Panc1 (cell line): Measurements from ENCODE around the gene CEND1. TPM values are rescaled to one million over a fixed set of nuclear protein-coding genes. Genes with fewer than 3 reads are reported as not detected.

ENCODE experiments used
- ATAC-seq: fragments of 200-7000 bp; cut with Tn5 transposase; 2 replicates; pipeline ENCODE4 v1.9.1; 2020; ENCODE audit warnings: mild to moderate bottlenecking, moderate library complexity
- BruUV-seq: library from RNA; stranded (reverse); fragments of 400-500 nt; replicated peaks from 2 replicates; lab custom pipeline; 2021; lab: Mats Ljungman, UMichigan
- CTCF ChIA-PET: fragments of 300-600 bp; sonication (Branson Sonifier 250); formaldehyde crosslinking; loops from one replicate; lab custom pipeline; 2022; ENCODE audit warnings: antibody characterized with exemption; lab: Charles Lee
- POLR2A ChIA-PET: fragments of 300-600 bp; sonication (Branson Sonifier 250); formaldehyde crosslinking; loops from one replicate; lab custom pipeline; 2022; ENCODE audit warnings: antibody characterized with exemption; lab: Charles Lee
- DNase-seq: peaks from one replicate; pipeline ENCODE4 v3.0.0-alpha.2; 2010; ENCODE audit warnings: low read depth, low spot score
- H3K27ac ChIP-seq: 2 replicates; pipeline ENCODE4 v1.5.1; 2011; ENCODE audit warnings: mild to moderate bottlenecking, low read length, inconsistent platforms
- H3K27me3 ChIP-seq: fragments of 200-500 bp; sonication (Bioruptor generic); 2 replicates; pipeline ENCODE4 v1.6.0; 2014; ENCODE audit warnings: low read length, inconsistent platforms; ENCODE audit not compliant: control insufficient read depth, insufficient read depth
- H3K36me3 ChIP-seq: fragments of 200-500 bp; sonication (Bioruptor generic); 2 replicates; pipeline ENCODE4 v1.5.1; 2014; ENCODE audit warnings: inconsistent platforms, mild to moderate bottlenecking, low read length, moderate library complexity; ENCODE audit not compliant: control insufficient read depth, insufficient read depth
- H3K4me1 ChIP-seq: 2 replicates; pipeline ENCODE4 v1.5.1; 2011; ENCODE audit warnings: inconsistent platforms, mild to moderate bottlenecking, low read length, moderate library complexity; ENCODE audit not compliant: control insufficient read depth, insufficient read depth
- H3K4me3 ChIP-seq, 2 experiments: 2 replicates each; pipeline ENCODE4 v1.5.1; 2011 to 2012; ENCODE audit warnings: low read depth in 2 of 2, low read length in 2 of 2, mild to moderate bottlenecking in 2 of 2, inconsistent platforms in 1 of 2, moderate library complexity in 1 of 2
- H3K9me3 ChIP-seq: fragments of 200-500 bp; sonication (Bioruptor generic); 2 replicates; pipeline ENCODE4 v1.5.1; 2014; ENCODE audit warnings: low read depth, mild to moderate bottlenecking, inconsistent platforms, low read length, moderate library complexity; ENCODE audit not compliant: control insufficient read depth, insufficient read depth
- POLR2AphosphoS5 ChIP-seq: IDR thresholded peaks from 2 replicates; pipeline ENCODE4 v1.6.1; 2012; ENCODE audit warnings: mild to moderate bottlenecking, low read depth, low read length, moderate library complexity
- SIN3A ChIP-seq: IDR thresholded peaks from 2 replicates; pipeline ENCODE4 v1.6.1; 2012; ENCODE audit warnings: low read depth, mild to moderate bottlenecking, low read length, moderate library complexity, borderline replicate concordance; ENCODE audit not compliant: insufficient read depth
- TCF7L2 ChIP-seq: IDR thresholded peaks from 2 replicates; pipeline ENCODE4 v1.6.1; 2011; ENCODE audit warnings: mild to moderate bottlenecking, low read depth, low read length, inconsistent platforms
- in situ Hi-C: cut with HindIII; loops from 2 replicates; pipeline ENCODE4 v1.10.0; 2016; ENCODE audit warnings: low sequenced_read_pairs, low pct_unique_long_range_greater_than_20kb
- intact Hi-C: fragments of 100-400 bp; cut with micrococcal nuclease; formaldehyde crosslinking; loops from one replicate; pipeline ENCODE4 v1.10.0; 2022; ENCODE audit not compliant: unreplicated experiment
- total RNA-seq: library from RNA; stranded (reverse); gene quantifications from one replicate; pipeline ENCODE4 v1.2.1, GENCODE V29; 2021; ENCODE audit not compliant: unreplicated experiment
- TF ChIP-seq, protein P1 (sequence below), 2 experiments: IDR thresholded peaks; 2 replicates each; pipeline ENCODE4 v1.6.1; 2011 to 2012; ENCODE audit warnings: low read depth in 2 of 2, control low read depth in 1 of 2, low read length in 1 of 2, mild to moderate bottlenecking in 1 of 2, moderate library complexity in 1 of 2; ENCODE audit not compliant: insufficient read depth in 1 of 2
- TF ChIP-seq, protein P2 (sequence below): fragments of 450-650 bp; IDR thresholded peaks from 2 replicates; pipeline ENCODE4 v1.5.1; 2017; ENCODE audit warnings: mild to moderate bottlenecking

The CEND1 gene
- total RNA-seq, 1 experiment from 2014 or later = 15.9 TPM

DNA sequence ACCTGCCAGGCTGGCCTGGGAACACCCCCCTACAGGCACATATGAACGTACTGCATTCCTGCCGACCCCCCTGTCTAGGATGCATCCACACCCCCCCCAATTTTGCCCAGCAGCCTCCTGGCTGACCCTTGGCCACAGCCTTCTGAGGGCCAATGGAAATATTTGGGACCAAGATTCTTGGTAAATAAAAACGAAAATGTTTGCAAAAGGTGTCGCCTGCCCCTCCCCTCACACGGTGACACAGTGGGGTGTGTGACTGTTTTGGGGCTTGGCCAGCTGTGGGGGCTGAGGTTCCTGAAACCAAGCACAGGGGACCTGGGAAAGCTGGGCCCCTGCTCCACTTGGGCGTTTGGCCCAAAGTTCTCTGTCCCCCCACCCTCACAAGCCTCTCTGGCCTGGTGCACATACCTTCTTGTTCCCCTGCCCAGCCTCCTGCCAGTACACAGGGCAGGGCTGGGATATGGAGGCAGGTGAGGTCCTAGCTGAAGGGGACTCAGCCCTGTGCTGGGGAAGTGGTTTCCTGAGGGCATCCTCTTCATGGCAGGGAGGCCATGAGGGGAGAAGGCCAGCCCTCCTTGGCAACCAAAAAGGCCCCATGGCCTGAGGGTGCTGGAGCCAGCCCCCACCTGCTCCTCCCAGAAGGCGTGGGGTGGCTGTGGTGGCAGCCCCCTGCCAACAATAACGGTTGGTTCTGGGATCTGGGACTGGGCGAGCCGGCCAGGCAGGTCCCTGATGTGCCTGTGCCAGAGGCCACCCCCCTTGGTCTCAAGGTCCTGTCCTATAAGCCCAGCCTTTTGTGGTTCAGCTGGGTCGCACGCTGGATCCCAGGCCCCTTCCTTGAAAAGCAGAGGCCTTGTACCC is 35.7 kb upstream of the CEND1 start:
- no peak for DNase-seq
- Histone ChIP-seq H3K4me1 (peaks cover 71% of the 10 kb centered on the region), H3K27me3 (no peaks in the 10 kb centered on the region), H3K4me3 (no peak overlapping the region), H3K36me3 (0 out of 2 replicates have a peak, but pooled peaks cover 2% of the 10 kb centered on the region), H3K27ac (peak overlapping the region; percentile 90), H3K9me3 (no peaks in the 10 kb centered on the region)
- no peak for ATAC-seq
- TF ChIP-seq, protein P1, sequence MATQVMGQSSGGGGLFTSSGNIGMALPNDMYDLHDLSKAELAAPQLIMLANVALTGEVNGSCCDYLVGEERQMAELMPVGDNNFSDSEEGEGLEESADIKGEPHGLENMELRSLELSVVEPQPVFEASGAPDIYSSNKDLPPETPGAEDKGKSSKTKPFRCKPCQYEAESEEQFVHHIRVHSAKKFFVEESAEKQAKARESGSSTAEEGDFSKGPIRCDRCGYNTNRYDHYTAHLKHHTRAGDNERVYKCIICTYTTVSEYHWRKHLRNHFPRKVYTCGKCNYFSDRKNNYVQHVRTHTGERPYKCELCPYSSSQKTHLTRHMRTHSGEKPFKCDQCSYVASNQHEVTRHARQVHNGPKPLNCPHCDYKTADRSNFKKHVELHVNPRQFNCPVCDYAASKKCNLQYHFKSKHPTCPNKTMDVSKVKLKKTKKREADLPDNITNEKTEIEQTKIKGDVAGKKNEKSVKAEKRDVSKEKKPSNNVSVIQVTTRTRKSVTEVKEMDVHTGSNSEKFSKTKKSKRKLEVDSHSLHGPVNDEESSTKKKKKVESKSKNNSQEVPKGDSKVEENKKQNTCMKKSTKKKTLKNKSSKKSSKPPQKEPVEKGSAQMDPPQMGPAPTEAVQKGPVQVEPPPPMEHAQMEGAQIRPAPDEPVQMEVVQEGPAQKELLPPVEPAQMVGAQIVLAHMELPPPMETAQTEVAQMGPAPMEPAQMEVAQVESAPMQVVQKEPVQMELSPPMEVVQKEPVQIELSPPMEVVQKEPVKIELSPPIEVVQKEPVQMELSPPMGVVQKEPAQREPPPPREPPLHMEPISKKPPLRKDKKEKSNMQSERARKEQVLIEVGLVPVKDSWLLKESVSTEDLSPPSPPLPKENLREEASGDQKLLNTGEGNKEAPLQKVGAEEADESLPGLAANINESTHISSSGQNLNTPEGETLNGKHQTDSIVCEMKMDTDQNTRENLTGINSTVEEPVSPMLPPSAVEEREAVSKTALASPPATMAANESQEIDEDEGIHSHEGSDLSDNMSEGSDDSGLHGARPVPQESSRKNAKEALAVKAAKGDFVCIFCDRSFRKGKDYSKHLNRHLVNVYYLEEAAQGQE (IDR thresholded peaks at IDR 0.05; ENCODE audit: insufficient read depth in 1 of 2, low read depth in 2 of 2, low read length in 1 of 2) = no peak
- no peak for TF ChIP-seq TCF7L2
- no peak for TF ChIP-seq SIN3A
- TF ChIP-seq, protein P2, sequence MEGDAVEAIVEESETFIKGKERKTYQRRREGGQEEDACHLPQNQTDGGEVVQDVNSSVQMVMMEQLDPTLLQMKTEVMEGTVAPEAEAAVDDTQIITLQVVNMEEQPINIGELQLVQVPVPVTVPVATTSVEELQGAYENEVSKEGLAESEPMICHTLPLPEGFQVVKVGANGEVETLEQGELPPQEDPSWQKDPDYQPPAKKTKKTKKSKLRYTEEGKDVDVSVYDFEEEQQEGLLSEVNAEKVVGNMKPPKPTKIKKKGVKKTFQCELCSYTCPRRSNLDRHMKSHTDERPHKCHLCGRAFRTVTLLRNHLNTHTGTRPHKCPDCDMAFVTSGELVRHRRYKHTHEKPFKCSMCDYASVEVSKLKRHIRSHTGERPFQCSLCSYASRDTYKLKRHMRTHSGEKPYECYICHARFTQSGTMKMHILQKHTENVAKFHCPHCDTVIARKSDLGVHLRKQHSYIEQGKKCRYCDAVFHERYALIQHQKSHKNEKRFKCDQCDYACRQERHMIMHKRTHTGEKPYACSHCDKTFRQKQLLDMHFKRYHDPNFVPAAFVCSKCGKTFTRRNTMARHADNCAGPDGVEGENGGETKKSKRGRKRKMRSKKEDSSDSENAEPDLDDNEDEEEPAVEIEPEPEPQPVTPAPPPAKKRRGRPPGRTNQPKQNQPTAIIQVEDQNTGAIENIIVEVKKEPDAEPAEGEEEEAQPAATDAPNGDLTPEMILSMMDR = no peak
- peak; percentile 54 for TF ChIP-seq POLR2AphosphoS5
- in situ Hi-C loops = no loop called here
- BruUV-seq = no TSS peak
- ChIA-PET CTCF (interaction anchor here (0.6 to 1.1 kb wide), 3 partner anchors 10 to 22 kb away, joined by 3 to 8 read pairs (median 5); no protein-coding TSS in a partner anchor), POLR2A (interaction anchor here (0.5 kb wide), 1 partner anchor 261 kb away, joined by 3 read pairs; no protein-coding TSS in a partner anchor)
- intact Hi-C loops = no loop called here

DNA sequence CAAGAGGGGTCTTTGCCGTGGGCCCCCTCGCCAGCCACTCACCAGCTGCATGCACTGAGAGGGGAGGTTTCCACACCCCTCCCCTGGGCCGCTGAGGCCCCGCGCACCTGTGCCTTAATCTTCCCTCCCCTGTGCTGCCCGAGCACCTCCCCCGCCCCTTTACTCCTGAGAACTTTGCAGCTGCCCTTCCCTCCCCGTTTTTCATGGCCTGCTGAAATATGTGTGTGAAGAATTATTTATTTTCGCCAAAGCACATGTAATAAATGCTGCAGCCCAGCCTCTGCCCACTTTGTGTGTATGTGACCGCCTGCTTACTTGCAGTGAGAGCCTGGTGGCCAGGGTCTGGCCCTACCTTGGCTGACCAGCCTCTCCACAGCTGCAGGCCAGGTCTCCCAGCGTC is 35.1 kb upstream of the CEND1 start:
- Histone ChIP-seq H3K27me3 (no peaks in the 10 kb centered on the region), H3K4me3 (no peak overlapping the region), H3K9me3 (no peaks in the 10 kb centered on the region), H3K36me3 (0 out of 2 replicates have a peak, but pooled peaks cover 2% of the 10 kb centered on the region), H3K4me1 (peaks cover 73% of the 10 kb centered on the region), H3K27ac (no peak overlapping the region)
- ChIA-PET CTCF (no interaction called here), POLR2A (no interaction called here)
- ATAC-seq (no peak), DNase-seq (no peak)
- intact Hi-C loops = no loop called here
- in situ Hi-C loops = no loop called here
- TF ChIP-seq, protein P1 (IDR thresholded peaks at IDR 0.05; ENCODE audit: insufficient read depth in 1 of 2, low read depth in 2 of 2, low read length in 1 of 2) = no peak
- no peak for TF ChIP-seq TCF7L2
- no peak for TF ChIP-seq SIN3A
- TF ChIP-seq, protein P2 = no peak
- no peak; the same call in 1 of the 2 replicates for TF ChIP-seq POLR2AphosphoS5
- BruUV-seq = no TSS peak
